ENCODE results near the gene OR4E1. TPM values are rescaled to one million over a fixed set of nuclear protein-coding genes. Genes with fewer than 3 reads are reported as not detected.
"Not testable (repeated sequence)": the region's sequence is repeated elsewhere in the genome, so short reads cannot be mapped to it uniquely, and the experiment has no call there.

The OR4E1 gene, protein sequence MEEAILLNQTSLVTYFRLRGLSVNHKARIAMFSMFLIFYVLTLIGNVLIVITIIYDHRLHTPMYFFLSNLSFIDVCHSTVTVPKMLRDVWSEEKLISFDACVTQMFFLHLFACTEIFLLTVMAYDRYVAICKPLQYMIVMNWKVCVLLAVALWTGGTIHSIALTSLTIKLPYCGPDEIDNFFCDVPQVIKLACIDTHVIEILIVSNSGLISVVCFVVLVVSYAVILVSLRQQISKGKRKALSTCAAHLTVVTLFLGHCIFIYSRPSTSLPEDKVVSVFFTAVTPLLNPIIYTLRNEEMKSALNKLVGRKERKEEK
- total RNA-seq (2014; rRNA removed; shearing (Covaris generic)), result not detected in 2 replicates
- not detected in 2 replicates for polyA plus RNA-seq (2015; cell fraction: cytosol; rRNA removed)
- polyA plus RNA-seq (2015; cell fraction: nucleus; rRNA removed), result not detected in 2 replicates

DNA sequence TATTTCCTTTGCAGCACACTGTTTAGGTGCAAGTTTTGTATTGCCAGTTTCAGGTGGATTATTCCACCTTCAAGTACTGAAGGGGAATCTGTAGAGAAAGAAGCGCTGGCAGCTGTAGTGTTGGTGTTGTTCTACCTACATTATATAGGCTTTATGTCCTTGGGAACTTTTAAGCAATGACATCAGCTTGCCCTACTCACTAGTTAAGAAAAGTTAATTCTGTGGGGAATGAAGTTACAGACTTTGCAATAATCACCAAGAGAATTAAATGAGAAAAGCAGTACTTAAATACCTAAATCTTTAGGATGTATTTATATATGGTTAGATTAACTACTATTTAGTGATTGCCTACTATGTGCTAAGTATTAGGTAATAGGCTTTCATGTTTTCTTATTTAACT is at the start of gene OR4E1:
TSS of gene OR4E1 (minus strand) at position 101 of the 400 bp plus-strand sequence. CDS start 2,883 bp downstream, outside the sequence.
- no peak for DNase-seq (ENCODE audit: low read depth, low spot score)
- in situ Hi-C loops (cut with HindIII; ENCODE audit: low pct_unique_long_range_greater_than_20kb, low sequenced_read_pairs), result no loop called here

DNA sequence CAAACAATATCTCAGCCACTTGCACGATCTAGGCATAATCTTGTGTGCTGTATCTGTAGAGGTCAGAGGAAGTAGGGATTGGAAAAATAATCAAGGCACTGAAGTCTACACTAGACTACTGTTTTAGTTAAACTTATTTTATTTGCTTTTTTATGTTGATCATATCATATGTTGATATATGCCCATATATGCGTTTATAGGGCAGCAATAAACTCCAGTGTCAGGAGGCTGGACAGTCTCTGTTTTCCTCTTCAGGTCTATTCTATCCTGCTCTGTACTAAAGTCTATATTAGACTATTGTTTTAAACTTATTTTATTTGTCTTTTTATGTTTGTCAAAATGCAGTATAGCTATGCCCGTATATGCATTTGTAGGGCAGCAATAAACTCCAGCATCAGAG is 47.9 kb upstream of the OR4E1 start:
- in situ Hi-C loops (cut with HindIII; ENCODE audit: low pct_unique_long_range_greater_than_20kb, low sequenced_read_pairs), result no loop called here
- no peak for DNase-seq (ENCODE audit: low read depth, low spot score)

DNA sequence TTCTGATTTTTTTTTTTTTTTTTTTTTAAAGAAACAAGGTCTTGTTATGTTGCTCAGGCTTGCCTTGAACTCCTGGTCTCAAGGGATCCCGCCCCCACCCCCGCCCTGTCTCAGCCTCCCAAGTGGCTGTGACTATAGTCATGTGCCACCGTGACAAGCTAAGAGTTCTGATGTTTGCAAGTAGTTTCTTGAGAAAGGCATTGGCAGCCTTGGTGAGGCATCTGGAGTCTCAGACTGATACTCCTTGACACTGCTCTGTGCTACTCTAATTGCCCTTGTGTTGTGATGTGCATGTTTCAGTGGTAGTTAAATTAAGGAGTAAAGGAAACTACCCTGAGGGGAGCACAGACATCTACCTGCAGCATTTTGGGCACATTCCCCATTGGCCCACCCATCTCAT is 46.2 kb upstream of the OR4E1 start:
- in situ Hi-C loops (cut with HindIII; ENCODE audit: low pct_unique_long_range_greater_than_20kb, low sequenced_read_pairs), result no loop called here
- DNase-seq (ENCODE audit: low read depth, low spot score), result no peak

DNA sequence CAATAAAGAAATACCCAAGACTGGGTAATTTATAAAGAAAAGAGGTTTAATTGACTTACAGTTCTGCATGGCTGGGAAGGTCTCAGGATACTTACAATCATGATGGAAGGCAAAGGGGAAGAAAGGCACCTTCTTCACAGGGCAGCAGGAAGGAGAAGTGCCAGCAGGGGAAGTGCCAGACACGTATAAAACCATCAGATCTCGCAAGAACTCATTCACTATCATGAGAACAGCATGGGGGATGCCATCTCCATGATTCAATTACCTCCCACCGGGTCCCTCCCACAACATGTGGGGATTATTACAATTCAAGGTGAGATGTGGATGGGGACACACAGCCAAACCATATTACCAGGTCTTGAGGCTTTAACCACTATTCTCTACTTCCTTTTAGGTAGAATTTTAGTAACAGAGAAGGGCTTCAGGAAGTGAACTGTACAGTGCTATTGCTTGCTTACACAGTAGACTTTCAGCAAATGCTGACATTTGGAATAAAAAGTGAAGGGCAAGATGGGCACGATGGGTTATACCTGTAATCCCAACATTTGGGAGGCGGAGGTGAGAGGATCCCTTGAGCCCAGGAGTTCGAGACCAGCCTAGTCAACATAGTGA is 40.8 kb upstream of the OR4E1 start:
- no peak for DNase-seq (ENCODE audit: low read depth, low spot score)
- in situ Hi-C loops (cut with HindIII; ENCODE audit: low pct_unique_long_range_greater_than_20kb, low sequenced_read_pairs), result no loop called here

DNA sequence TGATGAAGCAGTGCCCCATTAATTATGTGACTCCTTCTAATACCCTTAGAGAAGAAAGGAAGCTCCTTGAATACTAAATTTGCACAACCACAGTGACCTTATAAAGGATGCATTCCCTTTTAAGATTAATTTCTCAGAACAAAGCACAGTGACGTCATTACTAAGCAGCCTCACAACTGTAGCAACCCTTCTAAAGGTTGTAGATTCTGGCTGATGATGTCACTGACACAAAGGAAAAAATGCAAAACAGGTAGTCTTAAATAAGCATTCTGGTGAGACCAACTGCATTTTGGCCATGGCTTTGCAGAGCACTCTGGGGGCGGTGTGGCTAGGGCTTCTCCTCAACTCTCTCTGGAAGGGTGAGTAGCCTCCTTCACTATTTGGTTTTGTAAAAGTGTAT is 38.4 kb upstream of the OR4E1 start:
- DNase-seq (ENCODE audit: low read depth, low spot score), result no peak
- in situ Hi-C loops (cut with HindIII; ENCODE audit: low pct_unique_long_range_greater_than_20kb, low sequenced_read_pairs), result no loop called here

DNA sequence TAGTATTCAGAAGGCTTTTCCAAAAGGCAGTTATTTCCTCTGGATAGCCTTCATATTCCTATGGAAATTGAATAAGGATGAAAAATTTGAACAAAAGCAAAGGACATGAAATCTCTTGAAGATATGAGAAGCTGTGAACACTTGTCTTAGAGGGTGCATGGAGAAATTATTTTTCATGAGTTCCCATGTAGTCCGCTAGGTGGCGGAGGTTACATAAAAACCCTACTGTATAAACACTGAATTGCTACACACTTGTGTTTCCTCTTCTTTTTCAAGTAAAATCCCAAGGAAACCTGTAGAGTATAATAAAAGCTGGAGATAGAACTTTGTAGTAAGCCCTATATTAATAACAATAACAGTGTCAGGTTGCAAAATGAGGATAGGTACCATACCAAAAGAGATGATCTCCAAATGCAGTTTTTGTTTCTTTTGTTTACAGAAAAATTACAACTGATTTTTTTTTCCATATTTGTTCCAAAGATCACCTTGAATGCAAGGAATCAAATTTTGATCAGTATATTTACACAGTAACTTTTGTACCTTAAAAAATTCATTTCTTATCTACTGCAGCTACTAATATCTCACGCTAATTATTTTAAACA is 37.8 kb upstream of the OR4E1 start:
- in situ Hi-C loops (cut with HindIII; ENCODE audit: low pct_unique_long_range_greater_than_20kb, low sequenced_read_pairs), result no loop called here
- peak; percentile 54 for DNase-seq (ENCODE audit: low read depth, low spot score)

DNA sequence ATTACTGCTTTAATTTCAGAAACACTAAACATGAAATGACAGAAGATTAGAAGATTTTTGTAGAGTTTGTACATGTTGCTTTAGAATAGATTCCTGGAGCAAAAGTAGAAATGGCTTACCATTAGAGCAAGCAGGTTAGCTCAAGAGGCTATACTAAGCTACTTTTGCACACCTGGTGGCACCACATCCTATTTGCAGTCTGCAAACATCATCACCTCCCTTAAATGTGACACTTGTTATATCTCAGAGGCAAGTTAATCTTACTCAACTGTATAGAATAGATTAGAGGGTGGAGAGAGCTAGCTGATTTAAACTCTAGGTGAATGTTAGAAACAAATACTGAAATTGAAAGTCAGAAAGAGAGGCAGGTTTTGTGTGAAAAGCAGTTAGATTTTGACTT is 30.7 kb upstream of the OR4E1 start:
- in situ Hi-C loops (cut with HindIII; ENCODE audit: low pct_unique_long_range_greater_than_20kb, low sequenced_read_pairs), result no loop called here
- no peak for DNase-seq (ENCODE audit: low read depth, low spot score)

DNA sequence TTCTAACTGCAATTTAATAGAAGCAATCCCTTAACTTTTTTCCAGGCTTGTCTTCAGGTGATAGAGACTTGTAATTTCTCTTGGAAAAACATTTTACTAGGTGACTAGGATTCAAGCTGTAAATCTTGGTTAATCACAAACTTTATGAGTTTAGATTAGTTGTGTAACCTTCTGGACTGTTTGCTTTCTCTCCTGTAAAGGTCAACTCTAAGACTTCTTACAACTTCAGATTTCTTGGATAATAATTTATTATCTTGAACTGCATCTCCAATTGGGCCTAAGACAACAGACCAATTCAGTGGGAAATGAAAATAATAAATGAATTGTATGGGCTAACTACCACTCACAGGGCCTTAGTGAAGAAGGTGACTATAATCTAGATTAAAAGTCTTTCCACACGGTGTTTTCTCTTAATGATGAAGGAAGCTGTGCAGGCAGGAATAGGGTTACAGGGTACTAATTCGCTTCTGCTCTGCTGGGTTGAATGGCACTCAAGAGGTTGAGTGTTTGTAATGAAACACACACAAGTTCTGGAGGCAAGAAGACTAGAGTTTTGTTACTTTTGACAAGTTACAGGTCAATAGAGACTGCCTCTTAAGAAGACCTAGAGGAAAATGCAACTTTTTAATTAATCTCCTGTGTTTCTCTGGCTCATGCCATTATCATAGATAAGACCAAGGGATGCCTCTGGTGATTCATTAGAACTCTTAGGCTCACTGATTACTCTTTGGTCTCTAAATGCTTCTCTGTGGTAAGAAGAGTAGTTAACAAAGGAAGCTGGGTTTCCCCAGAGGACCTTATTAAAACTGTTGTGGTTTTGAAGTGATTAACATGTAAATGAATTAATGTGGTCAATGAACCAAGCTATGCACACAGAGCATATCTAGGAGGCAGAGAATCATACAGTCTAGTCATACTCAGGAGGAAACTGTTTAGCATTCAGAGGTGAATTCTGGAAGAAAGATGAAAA is 30.0 kb upstream of the OR4E1 start:
- in situ Hi-C loops (cut with HindIII; ENCODE audit: low pct_unique_long_range_greater_than_20kb, low sequenced_read_pairs), result no loop called here
- DNase-seq (ENCODE audit: low read depth, low spot score), result no peak

DNA sequence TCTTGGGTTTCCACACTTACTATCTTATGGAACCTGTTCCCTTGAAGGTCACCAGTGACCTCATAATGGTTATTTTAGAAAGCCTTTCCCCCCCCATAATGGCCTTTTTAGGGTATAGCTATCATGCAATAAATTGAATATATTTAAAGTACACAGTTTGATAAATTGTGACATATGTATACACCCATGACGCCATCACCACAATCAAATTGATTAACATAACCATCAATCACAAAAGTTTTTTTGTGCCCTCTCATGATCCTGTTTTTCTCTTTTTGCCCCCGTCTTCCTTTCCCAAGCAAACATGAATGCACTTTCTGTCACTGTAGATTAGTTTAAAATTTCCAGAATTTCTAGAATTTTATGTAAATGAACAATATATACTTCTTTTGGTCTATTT is 28.7 kb upstream of the OR4E1 start:
- in situ Hi-C loops (cut with HindIII; ENCODE audit: low pct_unique_long_range_greater_than_20kb, low sequenced_read_pairs), result no loop called here
- DNase-seq (ENCODE audit: low read depth, low spot score), result no peak

DNA sequence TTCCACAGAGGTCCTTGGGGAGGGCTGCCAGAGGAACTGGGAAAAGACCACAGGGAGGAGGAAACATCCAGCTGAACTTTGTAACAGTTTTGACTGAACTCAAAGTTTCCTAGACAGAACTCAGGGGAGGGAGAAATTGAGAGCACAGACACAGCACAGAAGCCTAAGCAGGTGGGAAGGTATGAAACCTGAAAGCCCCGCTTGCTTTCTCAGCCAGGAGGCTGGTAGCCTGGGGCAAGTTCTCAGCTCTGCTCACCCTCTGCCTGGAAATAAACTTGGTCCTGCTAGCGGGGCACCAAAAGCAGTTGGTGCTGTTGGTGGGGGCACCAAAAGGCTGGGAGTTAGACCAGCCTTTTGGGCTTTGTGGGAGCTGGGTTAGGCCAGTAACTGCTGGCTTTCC is 25.9 kb upstream of the OR4E1 start:
- in situ Hi-C loops (cut with HindIII; ENCODE audit: low pct_unique_long_range_greater_than_20kb, low sequenced_read_pairs), result no loop called here
- DNase-seq (ENCODE audit: low read depth, low spot score), result no peak

DNA sequence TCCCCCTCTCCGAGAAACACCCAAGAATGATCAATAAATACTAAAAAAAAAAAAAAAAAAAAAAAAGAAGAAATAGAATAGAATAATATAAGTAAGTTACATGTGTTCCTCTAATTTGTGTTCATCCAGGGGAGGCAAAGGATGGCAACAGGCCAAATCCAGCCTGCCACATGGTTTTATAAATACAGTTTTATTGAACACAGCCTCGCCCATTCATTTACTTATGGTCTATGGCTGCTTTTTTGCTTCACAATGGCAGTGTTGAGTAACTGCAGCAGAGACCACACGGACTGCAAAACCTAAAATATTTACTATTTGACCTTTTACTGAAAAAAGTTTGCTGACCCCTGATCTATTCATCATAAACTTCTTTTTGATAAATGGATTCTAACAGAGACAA is 24.9 kb upstream of the OR4E1 start:
- in situ Hi-C loops (cut with HindIII; ENCODE audit: low pct_unique_long_range_greater_than_20kb, low sequenced_read_pairs); DNase-seq (ENCODE audit: low read depth, low spot score): not testable (repeated sequence)

DNA sequence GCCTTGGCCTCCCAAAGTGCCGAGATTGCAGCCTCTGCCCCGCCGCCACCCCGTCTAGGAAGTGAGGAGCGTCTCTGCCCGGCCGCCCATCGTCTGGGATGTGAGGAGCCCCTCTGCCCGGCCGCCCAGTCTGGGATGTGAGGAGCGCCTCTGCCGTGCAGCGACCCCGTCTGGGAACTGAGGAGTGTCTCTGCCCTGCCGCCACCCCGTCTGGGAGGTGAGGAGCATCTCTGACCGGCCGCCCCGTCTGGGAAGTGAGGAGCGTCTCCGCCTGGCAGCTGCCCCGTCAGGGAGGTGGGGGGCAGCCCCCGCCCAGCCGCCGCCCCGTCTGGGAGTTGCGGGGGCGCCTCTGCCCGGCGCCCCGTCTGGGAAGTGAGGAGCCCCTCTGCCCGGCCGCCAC is 24.0 kb upstream of the OR4E1 start:
- DNase-seq (ENCODE audit: low read depth, low spot score); in situ Hi-C loops (cut with HindIII; ENCODE audit: low pct_unique_long_range_greater_than_20kb, low sequenced_read_pairs): not testable (repeated sequence)

DNA sequence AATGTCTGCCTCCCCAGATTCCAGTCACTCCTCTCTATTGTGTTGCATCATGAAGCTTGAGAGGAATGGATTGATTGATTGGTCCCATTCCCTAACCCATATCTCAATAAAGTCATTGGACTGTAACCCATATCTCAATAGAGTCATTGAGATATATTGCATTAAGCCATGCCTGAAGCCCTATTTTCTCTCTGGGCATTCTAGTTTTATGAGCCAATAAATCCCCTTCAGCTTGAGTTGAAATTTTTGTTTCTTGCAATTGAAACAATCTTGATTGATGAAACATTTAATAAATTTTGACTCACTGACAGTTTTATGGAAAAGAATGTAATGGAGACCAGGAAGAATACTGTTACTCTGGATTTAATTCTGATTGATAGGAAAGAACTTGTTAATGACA is 20.8 kb upstream of the OR4E1 start:
- in situ Hi-C loops (cut with HindIII; ENCODE audit: low pct_unique_long_range_greater_than_20kb, low sequenced_read_pairs), result no loop called here
- DNase-seq (ENCODE audit: low read depth, low spot score), result no peak

DNA sequence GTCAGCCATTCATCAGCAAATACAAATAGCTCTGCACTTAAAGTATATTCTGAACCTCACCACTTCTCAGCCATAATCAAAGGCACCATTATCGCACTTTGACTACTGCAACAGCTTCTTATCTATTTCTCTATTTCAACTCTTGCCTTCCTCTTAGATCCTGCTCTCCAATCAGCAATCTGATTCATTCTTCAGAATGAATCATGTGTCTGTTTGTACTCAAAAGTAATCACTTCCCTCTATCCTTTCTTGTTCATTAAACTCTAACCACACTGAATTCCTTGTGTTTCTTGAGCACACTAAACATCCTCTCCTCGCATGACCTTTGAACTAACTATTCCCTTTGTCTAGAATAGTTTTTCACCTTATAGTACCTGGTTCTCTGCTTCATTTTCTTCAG is 12.8 kb upstream of the OR4E1 start:
- in situ Hi-C loops (cut with HindIII; ENCODE audit: low pct_unique_long_range_greater_than_20kb, low sequenced_read_pairs), result no loop called here
- no peak for DNase-seq (ENCODE audit: low read depth, low spot score)

DNA sequence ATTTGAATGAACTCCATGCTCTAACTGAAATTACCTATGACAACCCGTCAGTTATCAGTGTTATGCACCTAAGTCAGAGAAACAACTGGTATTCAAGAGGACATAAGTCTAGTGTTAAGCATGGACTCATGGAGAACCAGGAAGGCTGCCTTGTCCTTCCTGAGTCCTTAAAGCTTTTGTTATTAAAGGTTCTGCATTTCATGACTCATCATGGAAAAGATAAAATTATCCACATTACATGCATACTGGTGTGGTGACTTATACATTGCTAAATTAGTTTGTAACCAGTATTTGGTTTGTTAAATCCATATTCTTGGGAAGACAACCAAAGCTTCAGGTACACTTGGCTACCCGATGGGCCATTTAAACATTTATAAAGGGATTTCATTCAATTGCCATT is 6.5 kb upstream of the OR4E1 start:
- no peak for DNase-seq (ENCODE audit: low read depth, low spot score)
- in situ Hi-C loops (cut with HindIII; ENCODE audit: low pct_unique_long_range_greater_than_20kb, low sequenced_read_pairs), result no loop called here

DNA sequence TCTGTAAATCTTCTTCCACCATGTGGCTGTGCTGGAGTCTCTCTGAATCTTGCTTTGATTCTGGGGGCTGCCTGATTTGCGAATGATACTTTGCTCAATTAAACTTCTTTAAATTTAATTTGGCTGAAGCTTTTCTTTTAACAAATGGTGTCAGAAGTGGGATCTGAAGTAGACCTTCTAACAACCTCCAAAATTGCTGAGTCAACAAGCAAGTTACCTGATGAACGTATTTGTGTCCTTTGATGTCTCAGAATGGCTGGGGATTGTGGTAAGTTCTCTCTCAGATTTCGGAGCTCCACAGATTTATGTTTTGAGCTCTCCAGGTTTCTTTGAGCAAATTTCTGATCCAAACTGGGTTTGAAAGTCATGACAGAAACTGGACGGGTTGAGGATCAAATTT is 1.9 kb upstream of the OR4E1 start:
- in situ Hi-C loops (cut with HindIII; ENCODE audit: low pct_unique_long_range_greater_than_20kb, low sequenced_read_pairs), result no loop called here
- DNase-seq (ENCODE audit: low read depth, low spot score), result no peak

DNA sequence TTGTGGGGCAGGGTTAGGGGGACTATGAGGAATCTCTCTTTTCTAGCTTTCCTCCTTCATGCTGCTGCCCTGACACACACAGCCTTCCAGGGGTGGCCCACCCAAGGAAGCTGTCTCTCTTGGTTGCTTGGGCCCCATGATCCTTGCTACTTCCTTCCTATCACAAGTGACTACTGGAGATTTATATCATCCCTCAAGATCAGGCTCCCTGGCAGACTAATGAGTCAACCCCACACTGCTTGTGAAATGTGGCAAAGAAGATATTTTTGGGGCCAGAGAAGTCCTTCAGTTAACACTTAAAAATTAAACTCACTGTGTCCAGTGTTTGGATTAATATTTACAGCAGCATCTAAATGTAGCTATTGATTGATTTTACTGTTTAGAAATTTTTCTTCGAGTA is 1.5 kb downstream of the OR4E1 start:
- in situ Hi-C loops (cut with HindIII; ENCODE audit: low pct_unique_long_range_greater_than_20kb, low sequenced_read_pairs), result no loop called here
- DNase-seq (ENCODE audit: low read depth, low spot score), result no peak

DNA sequence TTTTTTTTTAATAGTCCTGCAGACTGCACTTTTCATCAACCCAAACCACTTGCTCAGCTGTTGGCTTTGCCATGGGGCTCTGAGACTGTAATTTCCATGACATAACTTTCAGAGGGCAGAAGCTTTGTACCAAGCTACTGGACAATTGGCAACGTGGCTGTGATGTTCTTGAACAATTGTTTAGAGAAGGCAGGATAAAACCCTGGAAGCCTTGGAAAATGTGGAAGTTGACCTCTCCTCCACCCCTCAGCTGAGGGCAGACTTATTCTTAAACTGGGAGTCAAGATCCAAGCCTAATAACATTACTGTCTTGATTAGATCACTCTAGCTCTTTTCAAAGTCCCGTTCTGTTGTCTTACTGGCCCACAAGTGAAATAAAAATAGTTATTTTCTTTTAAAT is 2.2 kb downstream of the OR4E1 start:
- DNase-seq (ENCODE audit: low read depth, low spot score), result no peak
- in situ Hi-C loops (cut with HindIII; ENCODE audit: low pct_unique_long_range_greater_than_20kb, low sequenced_read_pairs), result no loop called here

Data from SK-MEL-5 (cell line).